Heart left ventricle (tissue), 16 donors: ENCODE measurements around the gene DPYSL3. TPM values are rescaled to one million over a fixed set of nuclear protein-coding genes. Genes with fewer than 3 reads are reported as not detected.

Source experiments
- ATAC-seq, 4 donors: fragments of 200-7000 bp; cut with Tn5 transposase; one replicate each; pipeline ENCODE4 v1.9.1; 2020 to 2022; ENCODE audit warnings: moderate library complexity in 4 of 4, mild to moderate bottlenecking in 3 of 4, moderate number of reproducible peaks in 1 of 4
- DNase-seq, 5 donors: peaks; one replicate each; pipeline ENCODE4 v3.0.0-alpha.2; 2020
- H3K27ac ChIP-seq, 12 donors: fragments of 200-600 bp; sonication (generic) in 4 of 12; one replicate each; pipeline versions ENCODE4 v1.5.0 to v1.8.0; 2016 to 2022; ENCODE audit warnings: mild to moderate bottlenecking in 2 of 12
- H3K27me3 ChIP-seq, 9 donors: fragments of 200-600 bp; sonication (generic) in 2 of 9; one replicate each; pipeline versions ENCODE4 v1.5.1 to v1.8.0; 2016 to 2022; ENCODE audit warnings: mild to moderate bottlenecking in 3 of 9
- H3K36me3 ChIP-seq, 9 donors: fragments of 200-600 bp; sonication (generic) in 2 of 9; one replicate each; pipeline versions ENCODE4 v1.5.0 to v1.8.0; 2018 to 2022; ENCODE audit warnings: mild to moderate bottlenecking in 2 of 9
- H3K4me1 ChIP-seq, 12 donors: fragments of 200-600 bp; sonication (generic) in 4 of 12; one replicate each; pipeline versions ENCODE4 v1.5.0 to v1.8.0; 2016 to 2022; ENCODE audit warnings: mild to moderate bottlenecking in 3 of 12
- H3K4me3 ChIP-seq, 12 donors: fragments of 200-600 bp; sonication (generic) in 4 of 12; one replicate each; pipeline versions ENCODE4 v1.5.0 to v1.8.0; 2017 to 2022; ENCODE audit warnings: mild to moderate bottlenecking in 9 of 12, moderate library complexity in 4 of 12
- H3K9me3 ChIP-seq, 12 donors: fragments of 200-600 bp; sonication (generic) in 4 of 12; one replicate each; pipeline versions ENCODE4 v1.5.0 to v1.8.0; 2016 to 2022; ENCODE audit warnings: mild to moderate bottlenecking in 1 of 12
- CTCF ChIP-seq, 12 donors: fragments of 200-600 bp; sonication (generic) in 4 of 12; IDR thresholded peaks; one replicate each; pipeline versions ENCODE4 v1.5.0 to v1.8.0; 2018 to 2022; ENCODE audit warnings: antibody characterized with exemption in 12 of 12, mild to moderate bottlenecking in 5 of 12
- POLR2A ChIP-seq, 2 donors: fragments of 450-650 bp; IDR thresholded peaks; one replicate each; pipeline ENCODE4 v1.6.1; 2017; ENCODE audit warnings: antibody characterized with exemption in 2 of 2, mild to moderate bottlenecking in 2 of 2, moderate library complexity in 2 of 2
- WGBS, 4 donors: extraction: QIAGEN DNeasy Blood & Tissue Kit in 2 of 4; methylation state at CpG; one replicate each; pipeline versions ENCODE4 v1.1.5 to v1.1.7; 2013 to 2018; 5-methylcytosine and 5-hydroxymethylcytosine counted together
- intact Hi-C, 10 donors: fragments of 100-400 bp; cut with DNase I; formaldehyde crosslinking; loops; one replicate each; pipeline versions ENCODE4 v1.11.1 to v1.14.2; 2022
- polyA plus RNA-seq, 2 donors: library from polyadenylated mRNA; stranded (reverse); fragments of 200-250 nt; gene quantifications; one replicate each; pipeline ENCODE4 v1.2.3, GENCODE V29; 2013
- total RNA-seq, 9 donors: library from RNA; depleted of rRNA in 2 of 9; stranded (reverse); fragments of >200 nt in 2 of 9; fragmentation: NEBNext Ultra II Directional in 3 of 9; extraction: Animal tissue kit (Norgen Biotek cat#: 25700) in 3 of 9; gene quantifications; one replicate each; pipeline versions ENCODE4 v1.1.0 to v1.2.4, GENCODE V29; 2016 to 2023
- donor health status: ischemic (EF 13 %, LVEDD 7.1; RV severe dilation, severe dysfunction).
- donor health status: healthy with polysubstance abuse.
- donor health status: DM: no; HTN: yes; CAD: no.
- donor health status: DM: no; HTN: no; CAD: no.
- donor health status: ischemic (EF 25% LVEDD 6.9; RV normal size, moderate dysfunction).
- donor health status: ischemic (EF 25% LVEDD 5.7; RV mildly dilated, moderate dysfunction).
- donor health status: healthy.
- donor health status: DM: yes; HTN: yes; CAD: no.
- donor health status: ischemic (EF 35%, LVEDD 5.7; RV mildly dilated, moderate dysfunction).
- donor health status: nonischemic (EF 11% LVEDD 7.7; RV severe dilation, severe dysfunction).
- donor health status: DM: yes; HTN: yes; CAD: no.
- donor health status: PGD.
- donor health status: ischemic (EF 29% LVEDD 5.4; RV normal size, mild dysfunction).
- donor health status: nonischemic (EF 23%, LVEDD 6.1; RV moderate dilation, normal function).

The DPYSL3 gene
- total and polyA plus RNA-seq, 11 donors = 7.9 to 54.7 (median 20.6) TPM

- Histone ChIP-seq H3K27ac (peak overlapping the region in 1 of 12 donors; percentile 15), H3K36me3 (no peaks in the 10 kb centered on the region), H3K27me3 (no peaks in the 10 kb centered on the region), H3K4me3 (no peak overlapping the region), H3K4me1 (peaks cover 0 to 3% (median 0%) of the 10 kb centered on the region in 12 donors), H3K9me3 (no peaks in the 10 kb centered on the region)
- ATAC-seq = no peak
- intact Hi-C loops = no loop called here
- no peak for DNase-seq
- TF ChIP-seq CTCF (IDR thresholded peaks at IDR 0.05) (no peak), POLR2A (IDR thresholded peaks at IDR 0.05) (no peak)
- 84 to 97% (median 88%) methylated on average over 1 of the region's 1 CpG for WGBS, 4 donors
Measured at GRCh38 chr5:147538236-147538635, 28.4 kb upstream of the DPYSL3 start.

- peak in 1 of 4 donors; percentile 59 for ATAC-seq
- H3K4me1 ChIP-seq = peaks cover 0 to 3% (median 0%) of the 10 kb centered on the region in 12 donors
Measured at GRCh38 chr5:147534172-147534951, 24.5 kb upstream of the DPYSL3 start.

GRCh38 chr5:147532156-147532555, 22.3 kb upstream of the DPYSL3 start:
- no peak for DNase-seq
- TF ChIP-seq POLR2A (IDR thresholded peaks at IDR 0.05) (no peak), CTCF (IDR thresholded peaks at IDR 0.05) (no peak)
- peak overlapping the region in 1 of 12 donors; percentile 34 for H3K27ac ChIP-seq
- ATAC-seq = no peak
- H3K27me3 ChIP-seq = no peaks in the 10 kb centered on the region
- H3K4me3 ChIP-seq = no peak overlapping the region
- no peaks in the 10 kb centered on the region for H3K9me3 ChIP-seq
- intact Hi-C loops = no loop called here
- H3K36me3 ChIP-seq = no peaks in the 10 kb centered on the region
- 68 to 78% (median 75%) methylated on average over 1 of the region's 1 CpG for WGBS, 4 donors
- H3K4me1 ChIP-seq = peaks cover 0 to 3% (median 0%) of the 10 kb centered on the region in 12 donors

More at GRCh38 chr5:147534172-147534951, 24.5 kb upstream of the DPYSL3 start:
- intact Hi-C loops = no loop called here
- Histone ChIP-seq H3K27me3 (no peaks in the 10 kb centered on the region), H3K27ac (peak overlapping the region in 4 of 12 donors; percentile 52 to 78 (median 71)), H3K4me3 (no peak overlapping the region), H3K9me3 (no peaks in the 10 kb centered on the region), H3K36me3 (no peaks in the 10 kb centered on the region)
- WGBS, 4 donors = 73 to 81% (median 75%) methylated on average over 3 of the region's 3 CpGs
- no peak for DNase-seq
- TF ChIP-seq POLR2A (IDR thresholded peaks at IDR 0.05) = no peak
- no peak for TF ChIP-seq CTCF (IDR thresholded peaks at IDR 0.05)

GRCh38 chr5:147530530-147531389, 20.9 kb upstream of the DPYSL3 start:
- DNase-seq (no peak), ATAC-seq (no peak)
- intact Hi-C loops = no loop called here
- Histone ChIP-seq H3K27me3 (no peaks in the 10 kb centered on the region), H3K4me1 (peaks cover 0 to under 1% (median 0%) of the 10 kb centered on the region in 12 donors), H3K36me3 (no peaks in the 10 kb centered on the region), H3K4me3 (no peak overlapping the region), H3K27ac (no peak overlapping the region), H3K9me3 (no peaks in the 10 kb centered on the region)
- TF ChIP-seq POLR2A (IDR thresholded peaks at IDR 0.05) = no peak
- TF ChIP-seq CTCF (IDR thresholded peaks at IDR 0.05) = no peak
- 93 to 97% (median 95%) methylated on average over 7 of the region's 7 CpGs for WGBS, 4 donors
